ES-I3 (cell line): ENCODE measurements around the gene GSTM3.

Experiments used
- H3K36me3 ChIP-seq: 2 replicates; pipeline ENCODE4 v1.6.1; 2013; ENCODE audit warnings: mild to moderate bottlenecking, low read length, control low read depth, moderate library complexity; ENCODE audit not compliant: insufficient read depth
- H3K4me1 ChIP-seq: 2 replicates; pipeline ENCODE4 v1.6.1; 2013; ENCODE audit warnings: mild to moderate bottlenecking, control low read depth, low read length; ENCODE audit not compliant: insufficient read depth
- H3K9ac ChIP-seq: 2 replicates; pipeline ENCODE4 v1.6.1; 2013; ENCODE audit warnings: low read depth, mild to moderate bottlenecking, low read length, moderate library complexity
- H3K9me3 ChIP-seq: 2 replicates; pipeline ENCODE4 v1.6.1; 2013; ENCODE audit warnings: mild to moderate bottlenecking, low read length, moderate library complexity; ENCODE audit not compliant: control insufficient read depth, insufficient read depth

The GSTM3 gene

DNA sequence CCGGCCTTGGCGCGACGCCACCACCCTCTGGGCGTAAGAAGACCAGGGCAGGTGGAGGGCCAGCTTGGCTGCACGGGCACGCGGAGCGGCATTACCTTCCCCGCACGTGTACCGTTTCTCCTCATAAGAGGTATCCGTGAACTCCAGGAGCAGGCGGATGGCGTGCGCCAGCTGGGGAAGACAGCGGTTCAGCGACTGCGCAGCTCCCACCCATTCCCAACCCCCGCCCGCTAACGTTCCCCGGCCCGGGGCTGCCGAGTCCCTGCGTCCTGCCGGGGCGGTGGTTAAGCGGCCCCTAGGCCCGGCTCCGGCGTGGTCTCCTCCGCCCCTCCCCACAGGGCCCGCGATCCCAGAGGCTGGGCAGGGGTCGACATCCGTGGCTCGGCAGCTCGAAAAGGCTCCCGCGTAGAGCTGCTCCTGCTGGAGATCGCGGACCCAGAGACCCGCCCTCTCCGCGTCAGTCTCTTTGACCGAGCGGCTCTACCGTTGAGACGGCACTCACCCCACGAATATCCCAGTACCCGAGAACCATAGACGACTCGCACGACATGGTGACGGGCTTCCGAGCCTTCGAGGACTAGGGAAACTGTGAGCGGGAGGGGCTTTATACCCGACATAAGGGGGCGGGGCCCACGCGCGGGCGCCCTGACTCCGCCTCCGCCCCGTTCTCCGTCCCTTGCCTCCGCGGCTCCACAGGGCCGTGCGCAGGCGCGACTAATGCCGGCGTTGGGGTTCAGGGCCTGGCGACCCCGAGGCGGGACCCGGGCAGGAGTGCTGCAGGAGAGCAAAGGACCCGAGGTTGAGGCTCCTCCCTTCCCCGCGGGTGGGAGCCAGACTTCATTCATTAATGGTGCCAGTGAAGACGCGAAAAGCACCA lies 862 bp downstream of the GSTM3 start:
- H3K4me1 ChIP-seq = no peaks in the 10 kb centered on the region
- H3K9ac ChIP-seq = peak overlapping the region; percentile 64
- no peaks in the 10 kb centered on the region for H3K9me3 ChIP-seq
- H3K36me3 ChIP-seq = no peaks in the 10 kb centered on the region

DNA sequence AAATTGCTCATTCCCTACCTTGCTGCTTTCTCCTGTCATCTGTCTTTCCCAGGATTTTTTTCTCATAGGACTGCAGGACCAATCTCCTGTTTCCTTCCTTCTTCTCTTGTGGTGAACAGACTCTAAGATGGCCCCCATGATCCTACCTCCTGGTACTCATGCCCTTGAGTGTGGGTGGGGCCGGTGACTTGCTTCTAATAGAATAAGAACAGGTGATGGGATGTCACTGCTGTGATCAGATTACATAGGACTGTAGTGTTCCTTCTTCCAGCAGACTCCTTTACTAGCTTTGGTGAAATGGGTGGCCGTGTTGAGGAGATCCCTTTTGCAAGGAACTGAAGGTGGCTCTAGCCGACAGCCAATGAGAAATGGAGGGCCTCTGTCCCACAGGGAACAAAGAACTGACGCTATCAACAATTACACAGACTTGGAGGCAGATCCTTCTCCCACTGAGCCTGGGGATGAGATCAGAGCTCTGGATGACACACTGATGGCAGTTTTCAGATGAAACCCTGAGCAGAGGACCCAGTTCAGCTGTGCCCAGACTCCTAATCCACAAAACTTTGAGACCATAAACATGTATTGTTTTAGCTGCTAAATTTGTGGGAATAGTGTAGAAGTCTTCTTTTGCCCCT lies 7.5 kb downstream of the GSTM3 start:
- Histone ChIP-seq H3K36me3 (no peaks in the 10 kb centered on the region), H3K9ac (no peak overlapping the region), H3K9me3 (no peaks in the 10 kb centered on the region), H3K4me1 (no peaks in the 10 kb centered on the region)

DNA sequence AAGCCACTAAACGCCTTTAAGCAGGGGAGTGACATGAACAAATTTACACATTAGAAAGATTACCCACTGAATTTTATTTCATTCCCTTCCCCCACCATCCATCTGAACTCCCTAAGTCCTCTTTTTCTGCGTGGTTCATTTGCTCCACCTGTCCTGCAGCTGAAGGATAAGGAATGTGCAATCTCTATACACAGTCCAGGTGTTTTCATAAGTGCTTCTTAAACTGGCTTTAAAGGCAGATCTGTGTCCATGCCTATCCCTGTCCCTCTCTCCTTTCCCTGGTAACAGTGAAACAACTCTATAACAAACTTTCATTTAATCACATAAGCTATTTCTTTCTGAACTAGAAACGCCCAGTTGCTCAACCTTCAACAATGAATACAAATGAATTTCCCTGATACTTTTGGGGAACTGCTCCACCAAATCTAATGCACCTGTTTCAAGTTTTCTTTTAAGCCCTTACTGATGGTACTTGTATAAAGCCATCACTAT lies 8.4 kb downstream of the GSTM3 start:
- Histone ChIP-seq H3K9ac (no peak overlapping the region), H3K9me3 (no peaks in the 10 kb centered on the region), H3K4me1 (no peaks in the 10 kb centered on the region), H3K36me3 (no peaks in the 10 kb centered on the region)

DNA sequence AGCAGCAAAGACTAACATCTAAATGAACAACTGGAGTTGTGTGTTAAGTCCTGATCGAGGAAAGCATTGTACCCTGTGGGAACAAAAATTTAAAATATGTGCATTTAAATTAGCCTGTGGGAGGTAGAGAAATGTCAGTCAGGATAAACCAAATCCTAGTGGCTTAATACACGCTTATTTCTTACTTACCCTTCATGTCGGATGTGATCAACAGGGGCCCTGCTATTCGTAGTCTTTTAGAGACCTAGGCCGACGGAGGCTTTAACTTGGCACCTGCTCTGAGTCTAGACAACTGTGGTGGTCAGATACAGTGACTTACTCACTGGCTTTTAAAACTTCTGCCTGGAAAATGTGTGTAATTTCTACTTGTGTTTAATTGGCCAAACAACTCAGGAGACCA lies 10.2 kb downstream of the GSTM3 start:
- peaks cover 10% of the 10 kb centered on the region for H3K9me3 ChIP-seq
- no peak overlapping the region for H3K9ac ChIP-seq
- no peaks in the 10 kb centered on the region for H3K36me3 ChIP-seq
- H3K4me1 ChIP-seq = no peaks in the 10 kb centered on the region

DNA sequence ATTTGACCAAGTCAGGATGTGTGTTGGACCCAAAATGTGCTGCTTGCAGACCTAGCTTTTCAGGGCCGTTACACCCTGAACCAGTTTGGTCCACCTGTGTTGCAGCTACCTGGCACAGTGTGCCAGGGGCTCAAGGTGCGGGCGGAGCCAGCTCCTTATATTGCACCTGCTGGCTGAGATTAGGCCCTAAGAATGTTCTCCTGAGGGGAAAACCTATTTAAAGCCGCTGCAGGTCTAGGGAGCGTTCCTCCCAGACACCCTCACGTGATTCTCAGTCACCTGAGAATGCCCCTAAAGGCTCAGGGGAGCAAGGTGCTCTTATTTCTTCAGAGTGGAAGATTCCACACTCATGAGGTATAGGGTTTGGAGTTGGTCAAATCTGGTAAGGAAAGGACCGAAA lies 12.0 kb downstream of the GSTM3 start:
- H3K4me1 ChIP-seq = no peaks in the 10 kb centered on the region
- H3K9me3 ChIP-seq = peaks cover 11% of the 10 kb centered on the region
- H3K9ac ChIP-seq = no peak overlapping the region
- H3K36me3 ChIP-seq = no peaks in the 10 kb centered on the region

DNA sequence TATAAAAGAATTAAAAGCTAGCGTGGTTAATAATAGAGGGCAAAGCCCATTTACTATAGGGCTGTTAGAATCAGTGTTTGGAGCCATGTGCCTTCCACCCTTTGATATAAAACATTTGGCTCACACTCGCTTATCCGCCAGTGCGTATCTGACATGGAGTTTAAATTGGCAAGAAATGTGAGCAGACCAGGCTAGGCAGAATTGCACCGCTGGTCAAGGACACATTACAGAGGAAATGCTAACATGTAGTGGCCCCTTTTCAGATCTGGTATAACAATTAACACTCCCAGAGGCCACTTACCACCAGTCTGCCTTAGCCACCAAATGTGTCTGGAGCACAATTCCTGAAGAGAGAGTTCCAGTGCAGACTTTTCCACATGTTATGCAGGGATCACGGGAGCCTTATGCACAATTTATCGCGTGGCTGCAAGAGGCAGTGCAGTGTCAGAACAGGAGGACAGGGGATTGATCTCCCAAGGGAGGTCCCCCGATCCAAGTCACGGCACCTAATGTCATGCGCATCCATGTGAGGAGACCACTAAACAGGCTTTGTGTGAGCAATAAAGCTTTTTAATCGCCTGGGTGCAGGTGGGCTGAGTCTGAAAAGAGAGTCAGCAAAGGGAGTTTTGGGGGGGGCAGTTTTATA lies 14.0 kb downstream of the GSTM3 start:
- H3K9ac ChIP-seq = no peak overlapping the region
- no peaks in the 10 kb centered on the region for H3K4me1 ChIP-seq
- peaks cover 11% of the 10 kb centered on the region for H3K9me3 ChIP-seq
- H3K36me3 ChIP-seq = no peaks in the 10 kb centered on the region

DNA sequence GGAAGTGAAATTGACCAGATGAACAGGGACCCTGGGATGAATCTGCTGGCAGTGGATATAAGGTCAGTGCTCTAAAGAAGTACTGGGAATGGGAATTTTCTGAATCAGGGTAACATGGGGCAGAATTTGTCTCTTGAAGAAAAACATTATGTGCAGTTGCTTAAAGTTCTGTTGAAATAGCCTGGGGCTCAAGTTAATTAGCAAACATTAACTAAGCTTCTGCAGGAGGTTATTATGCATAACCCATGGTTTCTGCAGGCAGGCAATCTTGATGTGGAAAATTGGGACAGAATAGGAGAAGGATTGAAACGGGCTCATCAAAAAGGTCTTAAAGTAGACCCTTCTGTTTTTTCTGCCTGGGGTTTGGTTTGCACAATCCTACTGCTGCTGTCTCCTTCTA lies 14.8 kb downstream of the GSTM3 start:
- Histone ChIP-seq H3K4me1 (no peaks in the 10 kb centered on the region), H3K9me3 (peaks cover 11% of the 10 kb centered on the region), H3K36me3 (no peaks in the 10 kb centered on the region), H3K9ac (no peak overlapping the region)

DNA sequence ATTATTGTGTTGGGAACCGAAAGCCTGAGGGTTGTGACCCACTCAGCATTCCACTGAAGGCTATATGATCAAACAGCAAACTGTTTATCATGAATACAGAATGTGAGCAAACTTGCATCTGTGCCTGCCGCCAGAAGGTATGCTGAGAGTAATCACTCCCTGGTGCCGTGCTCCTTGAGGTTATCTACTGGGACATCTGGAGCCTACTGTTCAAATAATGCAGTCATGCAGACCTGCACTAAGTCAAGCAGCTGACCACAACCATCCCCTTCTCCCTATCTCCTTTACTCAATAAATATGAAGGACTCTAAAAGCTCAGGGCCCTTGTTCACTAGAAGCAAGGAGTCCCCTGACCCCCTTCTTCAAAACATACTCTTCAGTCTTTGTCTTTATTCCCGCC lies 15.3 kb downstream of the GSTM3 start:
- Histone ChIP-seq H3K4me1 (no peaks in the 10 kb centered on the region), H3K9me3 (peaks cover 11% of the 10 kb centered on the region), H3K9ac (no peak overlapping the region), H3K36me3 (no peaks in the 10 kb centered on the region)

DNA sequence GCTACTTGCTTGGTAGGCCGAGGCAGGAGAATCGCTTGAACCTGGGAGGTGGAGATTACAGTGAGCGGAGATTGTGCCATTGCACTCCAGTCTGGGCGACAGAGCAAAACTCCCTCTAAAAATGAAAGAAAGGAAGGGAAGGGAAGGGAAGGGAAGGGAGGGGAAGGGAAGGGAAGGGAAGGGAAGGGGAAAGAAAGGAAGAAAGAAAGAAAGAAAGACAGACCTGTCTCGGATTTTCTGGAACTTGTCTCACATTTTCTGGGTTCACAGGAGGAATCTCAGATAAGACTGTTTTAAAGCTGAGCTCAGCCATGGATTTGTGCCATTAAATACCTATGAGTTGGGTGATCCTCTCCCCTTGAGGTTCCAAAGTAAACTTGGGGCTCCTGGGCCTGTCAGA lies 15.9 kb downstream of the GSTM3 start:
- no peaks in the 10 kb centered on the region for H3K4me1 ChIP-seq
- H3K9ac ChIP-seq = no peak overlapping the region
- H3K9me3 ChIP-seq = peaks cover 11% of the 10 kb centered on the region
- no peaks in the 10 kb centered on the region for H3K36me3 ChIP-seq

DNA sequence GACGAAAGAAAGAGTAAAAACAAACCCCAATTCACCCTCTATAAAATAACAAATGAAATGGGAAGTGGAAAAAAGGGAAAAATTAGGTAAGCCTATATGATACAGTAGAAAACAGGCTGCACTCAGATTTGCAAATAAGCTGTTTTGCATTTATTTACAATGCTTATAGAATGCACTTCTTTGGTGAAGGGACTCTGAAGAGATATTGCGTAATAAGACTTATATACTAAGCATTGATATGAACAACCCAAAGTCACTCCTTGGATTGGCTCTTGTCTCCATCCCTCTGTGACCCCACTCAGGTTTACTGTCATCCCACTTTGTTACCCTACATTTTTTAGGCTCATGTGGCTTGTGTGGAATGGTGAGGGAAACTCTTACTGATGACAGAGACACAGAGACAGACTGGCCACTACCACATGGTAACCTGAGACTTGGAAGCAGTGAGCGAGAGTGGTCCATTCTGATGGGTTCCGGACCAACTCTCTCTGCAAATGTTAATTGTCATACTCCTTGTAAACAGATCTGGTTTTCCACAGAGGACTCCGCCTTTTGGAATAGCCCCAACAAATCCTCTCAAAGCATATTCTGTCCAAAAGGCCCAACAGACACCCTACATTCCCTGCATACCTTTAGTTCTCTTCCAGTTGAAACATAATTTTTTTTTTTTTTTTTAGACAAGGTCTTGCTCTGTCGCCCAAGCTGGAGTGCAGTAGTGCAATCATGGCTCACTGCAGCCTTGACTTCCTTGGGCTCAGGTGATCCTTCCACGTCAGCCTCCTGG lies 17.7 kb downstream of the GSTM3 start:
- Histone ChIP-seq H3K9me3 (peaks cover 11% of the 10 kb centered on the region), H3K36me3 (no peaks in the 10 kb centered on the region), H3K4me1 (no peaks in the 10 kb centered on the region), H3K9ac (no peak overlapping the region)

DNA sequence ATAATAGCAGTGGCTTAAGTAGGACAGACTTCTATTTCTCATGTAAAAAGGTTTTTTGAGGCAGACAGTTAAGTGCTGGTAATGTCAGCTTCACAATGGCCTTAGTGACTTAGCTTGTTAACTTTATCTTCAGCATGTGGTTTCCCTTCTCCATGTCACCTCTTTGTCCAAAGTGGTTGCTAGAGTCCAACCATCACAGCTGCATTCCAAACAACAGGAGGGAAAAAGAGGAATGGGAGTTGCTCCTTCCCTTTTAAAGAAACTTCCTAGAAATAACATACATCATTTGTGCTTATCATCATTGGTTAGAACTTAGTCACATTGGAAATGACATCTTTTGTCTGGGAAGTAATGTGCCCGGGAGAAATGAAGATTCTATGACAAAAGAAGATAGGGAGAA lies 18.9 kb downstream of the GSTM3 start:
- H3K9me3 ChIP-seq = peaks cover 9% of the 10 kb centered on the region
- no peaks in the 10 kb centered on the region for H3K36me3 ChIP-seq
- no peaks in the 10 kb centered on the region for H3K4me1 ChIP-seq
- no peak overlapping the region for H3K9ac ChIP-seq

DNA sequence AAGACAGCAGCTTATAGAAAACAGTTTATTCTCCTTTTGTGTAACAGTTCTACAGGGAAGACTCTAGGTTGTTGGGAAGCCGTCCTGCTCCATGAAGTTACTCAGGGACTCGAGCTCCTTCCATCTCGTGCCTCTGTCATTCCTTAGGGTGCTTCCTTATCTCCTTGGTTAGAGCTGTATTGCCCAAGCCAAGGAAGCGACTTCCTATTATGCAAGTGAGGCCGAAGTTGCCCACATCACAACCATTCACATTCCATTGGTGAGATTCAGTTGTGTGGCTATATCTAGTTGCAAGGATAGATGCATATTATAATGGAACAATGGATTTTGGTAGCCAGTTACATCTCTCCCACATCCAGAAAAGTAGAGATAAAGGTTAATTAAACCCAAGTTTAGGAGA lies 19.8 kb downstream of the GSTM3 start:
- Histone ChIP-seq H3K9me3 (peaks cover 5% of the 10 kb centered on the region; the same call in 1 of the 2 replicates), H3K36me3 (no peaks in the 10 kb centered on the region), H3K4me1 (no peaks in the 10 kb centered on the region), H3K9ac (no peak overlapping the region)

DNA sequence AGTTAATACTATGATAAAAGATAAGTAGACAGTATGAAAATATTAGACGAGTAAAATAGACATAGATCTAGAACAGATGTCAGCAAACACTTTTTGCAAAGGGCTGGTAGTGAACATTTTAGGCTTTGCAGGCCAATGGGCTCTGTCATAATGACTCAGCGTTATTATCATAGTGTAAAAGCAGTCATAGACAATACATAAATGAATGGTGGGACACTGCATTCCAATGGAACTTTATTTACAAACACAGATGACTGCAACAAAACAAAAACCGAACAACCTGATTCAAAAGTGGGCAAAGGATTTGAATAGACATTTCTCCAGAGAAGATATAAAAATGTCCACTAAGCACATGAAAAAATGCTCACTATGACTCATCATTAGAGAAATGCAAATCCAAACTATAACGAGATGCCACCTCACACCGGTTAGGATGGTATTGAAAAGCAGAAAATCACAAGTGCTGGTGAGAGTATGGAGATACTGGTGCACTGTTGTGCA lies 21.5 kb downstream of the GSTM3 start:
- Histone ChIP-seq H3K9me3 (no peaks in the 10 kb centered on the region), H3K36me3 (no peaks in the 10 kb centered on the region), H3K9ac (no peak overlapping the region), H3K4me1 (no peaks in the 10 kb centered on the region)

DNA sequence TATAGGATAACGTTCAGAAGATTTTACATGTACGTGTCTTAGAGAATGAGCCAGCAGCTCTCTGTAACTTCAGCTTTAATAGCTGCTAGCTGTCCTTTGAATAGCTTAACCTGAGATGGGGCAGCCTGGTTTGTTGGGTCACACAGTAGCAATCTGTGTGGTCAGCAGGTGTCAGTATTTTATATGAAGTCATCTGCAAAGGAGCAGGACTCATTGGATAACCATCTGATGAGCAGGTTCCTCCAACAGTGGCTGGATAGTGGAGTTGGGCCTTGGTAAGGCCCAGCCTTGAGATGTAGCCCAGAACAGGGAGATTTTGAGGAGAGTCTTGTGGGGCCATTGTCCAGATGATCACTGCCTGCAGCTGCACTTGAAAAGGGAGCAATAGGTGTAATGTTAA lies 22.3 kb downstream of the GSTM3 start:
- Histone ChIP-seq H3K9ac (no peak overlapping the region), H3K9me3 (no peaks in the 10 kb centered on the region), H3K4me1 (no peaks in the 10 kb centered on the region), H3K36me3 (no peaks in the 10 kb centered on the region)
